Erythroblast (primary cell): ENCODE results near the gene CLIP3.

Experiments used
- GATA1 ChIP-seq: IDR thresholded peaks from 2 replicates; pipeline ENCODE4 v1.6.1; 2011; ENCODE audit warnings: low read depth, mild to moderate bottlenecking, control low read depth, low read length, moderate library complexity
- POLR2A ChIP-seq: IDR thresholded peaks from 2 replicates; pipeline ENCODE4 v1.6.1; 2011; ENCODE audit warnings: mild to moderate bottlenecking, low read length

DNA sequence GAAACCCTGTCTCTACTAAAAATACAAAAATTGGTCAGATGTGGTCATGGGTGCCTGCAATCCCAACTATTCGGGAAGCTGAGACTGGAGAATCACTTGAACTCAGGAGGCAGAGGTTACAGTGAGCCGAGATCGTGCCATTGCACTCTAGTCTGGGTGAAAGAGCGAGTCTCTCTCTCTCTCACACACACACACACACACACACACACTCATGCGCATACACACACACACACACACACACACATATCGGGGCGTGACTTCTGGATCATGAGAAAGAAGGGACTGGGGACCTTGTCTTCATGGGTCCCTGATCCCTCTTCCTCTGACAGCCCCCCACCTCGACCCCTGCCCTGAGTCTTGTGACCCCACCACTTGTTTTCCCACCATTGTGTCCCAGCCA lies 49.5 kb downstream of the CLIP3 start:
- no peak for TF ChIP-seq POLR2A
- TF ChIP-seq GATA1: no peak
